ENCODE data around the gene KIAA0408. TPM values are rescaled to one million over a fixed set of nuclear protein-coding genes. Genes with fewer than 3 reads are reported as not detected.
"Not testable (repeated sequence)": the region's sequence is repeated elsewhere in the genome, so short reads cannot be mapped to it uniquely, and the experiment has no call there.

KIAA0408 gene
- total RNA-seq, 1 experiment from 2014 or later = not detected

GRCh38 chr6:127435626-127436220 lies 23.5 kb downstream of the KIAA0408 start:
- H3K27me3 ChIP-seq (ENCODE audit: insufficient read depth, low read depth) = no peaks in the 10 kb centered on the region
- H3K4me2 ChIP-seq = no peak overlapping the region
- TF ChIP-seq CTCF (conservative IDR thresholded peaks at IDR 0.05) (no peak), EZH2 (IDR thresholded peaks at IDR 0.05; ENCODE audit: low read depth) (no peak)
- BruUV-seq (replicated peaks) = no TSS peak
- H3K4me1 ChIP-seq (replicated peaks; ENCODE audit: insufficient read depth) = no peaks in the 10 kb centered on the region
- no peaks in the 10 kb centered on the region for H4K20me1 ChIP-seq (ENCODE audit: insufficient read depth)
- POLR2A ChIA-PET (ENCODE audit: unreplicated experiment) = no interaction called here
- no peaks in the 10 kb centered on the region for H3K36me3 ChIP-seq (ENCODE audit: low read depth)
- H3K4me3 ChIP-seq = no peak overlapping the region
- H3F3A ChIP-seq (ENCODE audit: insufficient read depth, low read depth) = no peaks in the 10 kb centered on the region
- H3K79me2 ChIP-seq (ENCODE audit: low read depth) = no peaks in the 10 kb centered on the region
- intact Hi-C loops (cut with micrococcal nuclease; ENCODE audit: unreplicated experiment) = no loop called here
- CTCF ChIA-PET = no interaction called here
- H3K27ac ChIP-seq = no peak overlapping the region
- DNase-seq = no peak
- no peak overlapping the region for H2AFZ ChIP-seq
- no peaks in the 10 kb centered on the region for H3K9me2 ChIP-seq (ENCODE audit: insufficient read depth)
- H3K9me3 ChIP-seq (ENCODE audit: insufficient read depth, low read depth) = no peaks in the 10 kb centered on the region

GRCh38 chr6:127434651-127435050 lies 24.5 kb downstream of the KIAA0408 start:
- DNase-seq = no peak
- no TSS peak for BruUV-seq (replicated peaks)
- no peaks in the 10 kb centered on the region for H3K4me1 ChIP-seq (replicated peaks; ENCODE audit: insufficient read depth)
- H3K27ac ChIP-seq = no peak overlapping the region
- intact Hi-C loops (cut with micrococcal nuclease; ENCODE audit: unreplicated experiment) = no loop called here
- ChIA-PET CTCF (no interaction called here), POLR2A (ENCODE audit: unreplicated experiment) (no interaction called here)
- H3K9me3 ChIP-seq (ENCODE audit: insufficient read depth, low read depth) = no peaks in the 10 kb centered on the region
- no peaks in the 10 kb centered on the region for H3K27me3 ChIP-seq (ENCODE audit: insufficient read depth, low read depth)
- H2AFZ ChIP-seq = no peak overlapping the region
- no peaks in the 10 kb centered on the region for H3K9me2 ChIP-seq (ENCODE audit: insufficient read depth)
- H4K20me1 ChIP-seq (ENCODE audit: insufficient read depth) = no peaks in the 10 kb centered on the region
- TF ChIP-seq CTCF (conservative IDR thresholded peaks at IDR 0.05) (no peak), EZH2 (IDR thresholded peaks at IDR 0.05; ENCODE audit: low read depth) (no peak)
- no peak overlapping the region for H3K4me2 ChIP-seq
- H3F3A ChIP-seq (ENCODE audit: insufficient read depth, low read depth) = no peaks in the 10 kb centered on the region
- H3K36me3 ChIP-seq (ENCODE audit: low read depth) = no peaks in the 10 kb centered on the region
- no peak overlapping the region for H3K4me3 ChIP-seq
- no peaks in the 10 kb centered on the region for H3K79me2 ChIP-seq (ENCODE audit: low read depth)

GRCh38 chr6:127428562-127428961 lies 30.6 kb downstream of the KIAA0408 start:
- H3F3A ChIP-seq (ENCODE audit: insufficient read depth, low read depth); H3K4me3 ChIP-seq; H3K27ac ChIP-seq; BruUV-seq (replicated peaks); H3K9me3 ChIP-seq (ENCODE audit: insufficient read depth, low read depth); H3K9me2 ChIP-seq (ENCODE audit: insufficient read depth); H3K36me3 ChIP-seq (ENCODE audit: low read depth); POLR2A ChIA-PET (ENCODE audit: unreplicated experiment); H3K79me2 ChIP-seq (ENCODE audit: low read depth); H3K4me2 ChIP-seq; H3K27me3 ChIP-seq (ENCODE audit: insufficient read depth, low read depth); H4K20me1 ChIP-seq (ENCODE audit: insufficient read depth); DNase-seq; H2AFZ ChIP-seq; CTCF ChIA-PET; intact Hi-C loops (cut with micrococcal nuclease; ENCODE audit: unreplicated experiment); H3K4me1 ChIP-seq (replicated peaks; ENCODE audit: insufficient read depth): not testable (repeated sequence)

- ChIA-PET CTCF (interaction anchor here (0.6 kb wide), 1 partner anchor 10 kb away, joined by 8 read pairs; no protein-coding TSS in a partner anchor), POLR2A (ENCODE audit: unreplicated experiment) (no interaction called here)
- Histone ChIP-seq H3K27me3 (ENCODE audit: insufficient read depth, low read depth) (no peaks in the 10 kb centered on the region), H3K4me2 (no peak overlapping the region), H3K4me3 (no peak overlapping the region), H2AFZ (no peak overlapping the region), H4K20me1 (ENCODE audit: insufficient read depth) (no peaks in the 10 kb centered on the region), H3F3A (ENCODE audit: insufficient read depth, low read depth) (no peaks in the 10 kb centered on the region), H3K79me2 (ENCODE audit: low read depth) (no peaks in the 10 kb centered on the region), H3K4me1 (replicated peaks; ENCODE audit: insufficient read depth) (peaks cover 11% of the 10 kb centered on the region), H3K9me3 (ENCODE audit: insufficient read depth, low read depth) (no peaks in the 10 kb centered on the region; the same call in 1 of the 2 replicates), H3K36me3 (ENCODE audit: low read depth) (no peaks in the 10 kb centered on the region), H3K9me2 (ENCODE audit: insufficient read depth) (no peaks in the 10 kb centered on the region), H3K27ac (no peak overlapping the region)
- BruUV-seq (replicated peaks) = no TSS peak
- no peak for TF ChIP-seq EZH2 (IDR thresholded peaks at IDR 0.05; ENCODE audit: low read depth)
- no peak for TF ChIP-seq CTCF (conservative IDR thresholded peaks at IDR 0.05)
- intact Hi-C loops (cut with micrococcal nuclease; ENCODE audit: unreplicated experiment) = loop anchor here (5.0 kb wide), 1 partner anchor 97 kb away; no protein-coding TSS in a partner anchor
- DNase-seq = no peak
Measured at GRCh38 chr6:127423921-127424320, 35.3 kb downstream of the KIAA0408 start.

- DNase-seq = not testable (repeated sequence)
- intact Hi-C loops (cut with micrococcal nuclease; ENCODE audit: unreplicated experiment) = loop anchor here (2.0 to 5.0 kb wide), 2 partner anchors 94 to 118 kb away; no protein-coding TSS in a partner anchor
Measured at GRCh38 chr6:127421164-127421563, 38.0 kb downstream of the KIAA0408 start.

More at GRCh38 chr6:127421164-127421563, 38.0 kb downstream of the KIAA0408 start:
- H3K9me2 ChIP-seq (ENCODE audit: insufficient read depth); H3K4me3 ChIP-seq; H3K9me3 ChIP-seq (ENCODE audit: insufficient read depth, low read depth); H3K27ac ChIP-seq; H3F3A ChIP-seq (ENCODE audit: insufficient read depth, low read depth); H3K79me2 ChIP-seq (ENCODE audit: low read depth); H3K4me2 ChIP-seq; BruUV-seq (replicated peaks); H2AFZ ChIP-seq; H3K36me3 ChIP-seq (ENCODE audit: low read depth); H3K27me3 ChIP-seq (ENCODE audit: insufficient read depth, low read depth); POLR2A ChIA-PET (ENCODE audit: unreplicated experiment); H4K20me1 ChIP-seq (ENCODE audit: insufficient read depth): not testable (repeated sequence)
- CTCF ChIA-PET = interaction anchor here (1.7 kb wide), 1 partner anchor 118 kb away, joined by 9 read pairs; no protein-coding TSS in a partner anchor
- H3K4me1 ChIP-seq (replicated peaks; ENCODE audit: insufficient read depth) = peaks cover 11% of the 10 kb centered on the region
